ENCODE results near the gene SLC22A23. TPM values are rescaled to one million over a fixed set of nuclear protein-coding genes. Genes with fewer than 3 reads are reported as not detected.

SLC22A23 gene
- total RNA-seq, 1 donor from 2014 or later, result 18.7 TPM

GRCh38 chr6:3468585-3468984, 11.7 kb upstream of the SLC22A23 start:
- DNase-seq (ENCODE audit: low read depth) (peak; percentile 57), FAIRE-seq (no peak)
- H3K4me3 ChIP-seq (ENCODE audit: low read depth, low read length), result no peak overlapping the region
- no peaks in the 10 kb centered on the region for H3K36me3 ChIP-seq (ENCODE audit: control insufficient read depth, insufficient read depth, low read length)
- no peaks in the 10 kb centered on the region for H3K27me3 ChIP-seq (ENCODE audit: control insufficient read depth, insufficient read depth, low read length)
- no peak for TF ChIP-seq CTCF (IDR thresholded peaks at IDR 0.05; ENCODE audit: insufficient read depth, low read length, severe bottlenecking)

GRCh38 chr6:3467996-3468395, 11.1 kb upstream of the SLC22A23 start:
- no peaks in the 10 kb centered on the region for H3K27me3 ChIP-seq (ENCODE audit: control insufficient read depth, insufficient read depth, low read length)
- TF ChIP-seq CTCF (IDR thresholded peaks at IDR 0.05; ENCODE audit: insufficient read depth, low read length, severe bottlenecking), result no peak
- no peak overlapping the region for H3K4me3 ChIP-seq (ENCODE audit: low read depth, low read length)
- no peaks in the 10 kb centered on the region for H3K36me3 ChIP-seq (ENCODE audit: control insufficient read depth, insufficient read depth, low read length)
- no peak for FAIRE-seq
- DNase-seq (ENCODE audit: low read depth), result no peak

GRCh38 chr6:3466488-3467219, 9.8 kb upstream of the SLC22A23 start:
- H3K4me3 ChIP-seq (ENCODE audit: low read depth, low read length), result no peak overlapping the region
- DNase-seq (ENCODE audit: low read depth), result no peak
- no peaks in the 10 kb centered on the region for H3K36me3 ChIP-seq (ENCODE audit: control insufficient read depth, insufficient read depth, low read length)
- no peak for FAIRE-seq
- H3K27me3 ChIP-seq (ENCODE audit: control insufficient read depth, insufficient read depth, low read length), result no peaks in the 10 kb centered on the region
- TF ChIP-seq CTCF (IDR thresholded peaks at IDR 0.05; ENCODE audit: insufficient read depth, low read length, severe bottlenecking), result no peak

GRCh38 chr6:3460253-3460652, 3.4 kb upstream of the SLC22A23 start:
- FAIRE-seq (no peak), DNase-seq (ENCODE audit: low read depth) (no peak)
- H3K4me3 ChIP-seq (ENCODE audit: low read depth, low read length), result no peak overlapping the region
- H3K36me3 ChIP-seq (ENCODE audit: control insufficient read depth, insufficient read depth, low read length), result no peaks in the 10 kb centered on the region
- no peak for TF ChIP-seq CTCF (IDR thresholded peaks at IDR 0.05; ENCODE audit: insufficient read depth, low read length, severe bottlenecking)
- H3K27me3 ChIP-seq (ENCODE audit: control insufficient read depth, insufficient read depth, low read length), result no peaks in the 10 kb centered on the region

GRCh38 chr6:3458706-3459421, 2.0 kb upstream of the SLC22A23 start:
- FAIRE-seq, result no peak
- Histone ChIP-seq H3K27me3 (ENCODE audit: control insufficient read depth, insufficient read depth, low read length) (no peaks in the 10 kb centered on the region), H3K4me3 (ENCODE audit: low read depth, low read length) (no peak overlapping the region), H3K36me3 (ENCODE audit: control insufficient read depth, insufficient read depth, low read length) (no peaks in the 10 kb centered on the region)
- no peak for DNase-seq (ENCODE audit: low read depth)
- TF ChIP-seq CTCF (IDR thresholded peaks at IDR 0.05; ENCODE audit: insufficient read depth, low read length, severe bottlenecking), result no peak

All from bronchial epithelial cell (primary cell).